HCT116 (cell line): ENCODE data around the gene DNAJC10. TPM values are rescaled to one million over a fixed set of nuclear protein-coding genes. Genes with fewer than 3 reads are reported as not detected.

Experiments used
- ATAC-seq: fragments of 200-7000 bp; cut with Tn5 transposase; 2 replicates; pipeline ENCODE4 v1.9.1; 2020; ENCODE audit warnings: mild to moderate bottlenecking, moderate library complexity
- BruUV-seq: library from RNA; stranded (reverse); fragments of 400-500 nt; replicated peaks from 2 replicates; lab custom pipeline; 2021; lab: Mats Ljungman, UMichigan
- CTCF ChIA-PET: fragments of 300-600 bp; sonication (Branson Sonifier 250); formaldehyde crosslinking; loops from one replicate; lab custom pipeline; 2021; ENCODE audit warnings: antibody characterized with exemption; lab: Charles Lee
- POLR2A ChIA-PET: fragments of 300-600, 350-600 bp; sonication (Branson Sonifier 250); formaldehyde crosslinking; loops from one replicate; lab custom pipeline; 2021; ENCODE audit warnings: antibody characterized with exemption; lab: Charles Lee
- RAD21 ChIA-PET, 2 experiments: fragments of 300-600 bp; sonication (Branson Sonifier 250); formaldehyde crosslinking; loops; one replicate each; lab custom pipeline; 2023; ENCODE audit warnings: low total read pairs in 2 of 2; ENCODE audit not compliant: uncharacterized antibody in 2 of 2, unreplicated experiment in 2 of 2, low non-redundant PET in 1 of 2; lab: Charles Lee
- DNase-seq: peaks from one replicate; pipeline ENCODE4 v3.0.0-alpha.2; 2010; ENCODE audit warnings: low read depth, low spot score
- H2AFZ ChIP-seq: fragments of 200-600 bp; shearing (Covaris generic), sonication (generic); 2 replicates; pipeline ENCODE4 v1.6.1; 2017; ENCODE audit warnings: low read depth, mixed run types, mixed read lengths, antibody characterized with exemption, low read length; ENCODE audit not compliant: poor library complexity, severe bottlenecking
- H3K27ac ChIP-seq: 2 replicates; pipeline ENCODE4 v1.5.1; 2012; ENCODE audit warnings: low read depth, low read length
- H3K27me3 ChIP-seq: fragments of 200-600 bp; sonication (generic); 2 replicates; pipeline ENCODE4 v1.6.1; 2016; ENCODE audit warnings: mixed run types, low read length, mixed read lengths; ENCODE audit not compliant: insufficient read depth
- H3K36me3 ChIP-seq, 2 experiments: fragments of 200-500 bp in 1 of 2; fragments of 200-600 bp in 1 of 2; sonication (Bioruptor generic) in 1 of 2; sonication (generic) in 1 of 2; 2 replicates each; pipeline versions ENCODE4 v1.5.1 to v1.6.1; 2014 to 2016; ENCODE audit warnings: low read length in 2 of 2, inconsistent platforms in 1 of 2, mixed read lengths in 1 of 2, mixed run types in 1 of 2; ENCODE audit not compliant: insufficient read depth in 2 of 2, control insufficient read depth in 1 of 2
- H3K4me1 ChIP-seq, 2 experiments: fragments of 200-600 bp in 1 of 2; sonication (generic) in 1 of 2; 2 replicates each; pipeline versions ENCODE4 v1.5.1 to v1.6.1; 2012 to 2017; ENCODE audit warnings: low read length in 2 of 2, inconsistent platforms in 1 of 2, mild to moderate bottlenecking in 1 of 2, mixed read lengths in 1 of 2, mixed run types in 1 of 2, moderate library complexity in 1 of 2; ENCODE audit not compliant: insufficient read depth in 2 of 2, control insufficient read depth in 1 of 2
- H3K4me2 ChIP-seq: fragments of 200-600 bp; sonication (generic); 2 replicates; pipeline ENCODE4 v1.6.1; 2017; ENCODE audit warnings: mixed run types, low read length, mixed read lengths
- H3K4me3 ChIP-seq, 2 experiments: fragments of 200-600 bp in 1 of 2; sonication (generic) in 1 of 2; replicated peaks in 1 of 2; 2 replicates each; pipeline ENCODE4 v1.5.1; 2011 to 2016; ENCODE audit warnings: low read length in 2 of 2, control low read depth in 1 of 2, low read depth in 1 of 2, mild to moderate bottlenecking in 1 of 2, mixed read lengths in 1 of 2, mixed run types in 1 of 2
- H3K79me2 ChIP-seq: fragments of 200-600 bp; sonication (generic); 2 replicates; pipeline ENCODE4 v1.6.1; 2017; ENCODE audit warnings: mild to moderate bottlenecking, mixed run types, low read length, moderate library complexity, mixed read lengths; ENCODE audit not compliant: insufficient read depth
- H3K9ac ChIP-seq: fragments of 200-600 bp; sonication (generic); 2 replicates; pipeline ENCODE4 v1.6.1; 2016; ENCODE audit warnings: low read length, mixed read lengths
- H3K9me2 ChIP-seq: fragments of 200-600 bp; sonication (generic), shearing (Covaris generic); 2 replicates; pipeline ENCODE4 v1.6.1; 2017; ENCODE audit warnings: mixed run types, mild to moderate bottlenecking, moderate library complexity; ENCODE audit not compliant: insufficient read depth
- H3K9me3 ChIP-seq, 2 experiments: fragments of 200-500 bp in 1 of 2; fragments of 200-600 bp in 1 of 2; sonication (Bioruptor generic) in 1 of 2; sonication (generic) in 1 of 2; 2 replicates each; pipeline ENCODE4 v1.6.1; 2014 to 2017; ENCODE audit warnings: low read length in 2 of 2, mixed read lengths in 2 of 2, inconsistent platforms in 1 of 2, low read depth in 1 of 2, mild to moderate bottlenecking in 1 of 2, mixed run types in 1 of 2, moderate library complexity in 1 of 2; ENCODE audit not compliant: control insufficient read depth in 1 of 2, insufficient read depth in 1 of 2
- H4K20me1 ChIP-seq: fragments of 200-600 bp; sonication (generic), shearing (Covaris generic); 2 replicates; pipeline ENCODE4 v1.6.1; 2017; ENCODE audit warnings: mixed run types, mild to moderate bottlenecking, moderate library complexity; ENCODE audit not compliant: insufficient read depth
- EGR1 ChIP-seq: IDR thresholded peaks from 2 replicates; pipeline ENCODE4 v1.6.1; 2012; ENCODE audit warnings: low read depth
- ELF1 ChIP-seq: IDR thresholded peaks from 2 replicates; pipeline ENCODE4 v1.6.1; 2012; ENCODE audit warnings: low read depth, borderline replicate concordance
- EZH2 ChIP-seq: fragments of 200-600 bp; sonication (generic); IDR thresholded peaks from 2 replicates; pipeline ENCODE4 v1.6.1; 2017; ENCODE audit warnings: antibody characterized with exemption, mixed run types
- EZH2phosphoT487 ChIP-seq: fragments of 200-600 bp; IDR thresholded peaks from 2 replicates; pipeline ENCODE4 v1.6.1; 2018; ENCODE audit warnings: antibody characterized with exemption, borderline replicate concordance
- POLR2A ChIP-seq: IDR thresholded peaks from 2 replicates; pipeline ENCODE4 v1.7.0; 2011; ENCODE audit warnings: borderline replicate concordance; ENCODE audit not compliant: insufficient read depth, insufficient read length; ENCODE audit errors: extremely low read depth
- SP1 ChIP-seq: IDR thresholded peaks from 2 replicates; pipeline ENCODE4 v1.6.1; 2012; ENCODE audit warnings: low read depth
- TCF7L2 ChIP-seq: IDR thresholded peaks from 2 replicates; pipeline ENCODE4 v1.7.0; 2011; ENCODE audit warnings: borderline replicate concordance, inconsistent platforms; ENCODE audit not compliant: insufficient read depth, insufficient read length; ENCODE audit errors: extremely low read depth
- intact Hi-C: fragments of 100-400 bp; cut with micrococcal nuclease; formaldehyde crosslinking; loops from 2 replicates; pipeline ENCODE4 v1.10.0; 2022
- total RNA-seq: library from RNA; stranded (reverse); gene quantifications from one replicate; pipeline ENCODE4 v1.2.1, GENCODE V29; 2021; ENCODE audit not compliant: unreplicated experiment
- TF ChIP-seq, protein P1 (sequence below): IDR thresholded peaks from 2 replicates; pipeline ENCODE4 v1.6.1; 2011; ENCODE audit warnings: mild to moderate bottlenecking, low read length, moderate library complexity; ENCODE audit not compliant: insufficient replicate concordance; ENCODE audit errors: extremely low read depth

Gene DNAJC10
- total RNA-seq, 1 experiment from 2014 or later, result 80.4 TPM

GRCh38 chr2:182831101-182831500 is 115.0 kb downstream of the DNAJC10 start:
- intact Hi-C loops, result no loop called here
- Histone ChIP-seq H3K9me2 (no peaks in the 10 kb centered on the region), H3K27me3 (no peaks in the 10 kb centered on the region), H3K27ac (no peak overlapping the region), H3K4me2 (no peak overlapping the region), H3K9ac (no peak overlapping the region), H3K9me3 (no peaks in the 10 kb centered on the region), H3K4me3 (no peak overlapping the region), H3K79me2 (no peaks in the 10 kb centered on the region), H2AFZ (no peak overlapping the region), H3K36me3 (no peaks in the 10 kb centered on the region), H3K4me1 (no peaks in the 10 kb centered on the region), H4K20me1 (no peaks in the 10 kb centered on the region)
- BruUV-seq, result no TSS peak
- ChIA-PET RAD21 (no interaction called here), POLR2A (no interaction called here), CTCF (no interaction called here)
- TF ChIP-seq ELF1, result no peak
- TF ChIP-seq EZH2phosphoT487, result no peak
- TF ChIP-seq SP1, result no peak
- no peak for TF ChIP-seq POLR2A
- ATAC-seq (no peak), DNase-seq (no peak)

GRCh38 chr2:182831921-182832320 is 115.9 kb downstream of the DNAJC10 start:
- Histone ChIP-seq H3K27ac (no peak overlapping the region), H3K4me3 (no peak overlapping the region), H3K79me2 (no peaks in the 10 kb centered on the region), H3K4me2 (no peak overlapping the region), H4K20me1 (no peaks in the 10 kb centered on the region), H3K9ac (no peak overlapping the region), H3K36me3 (no peaks in the 10 kb centered on the region), H2AFZ (no peak overlapping the region), H3K27me3 (no peaks in the 10 kb centered on the region), H3K4me1 (no peaks in the 10 kb centered on the region), H3K9me2 (no peaks in the 10 kb centered on the region), H3K9me3 (no peaks in the 10 kb centered on the region)
- no TSS peak for BruUV-seq
- intact Hi-C loops, result no loop called here
- ATAC-seq (no peak), DNase-seq (no peak)
- ChIA-PET POLR2A (no interaction called here), RAD21 (no interaction called here), CTCF (no interaction called here)
- TF ChIP-seq ELF1 (no peak), EGR1 (no peak), EZH2 (no peak), TCF7L2 (no peak), EZH2phosphoT487 (no peak)
- TF ChIP-seq, protein P1, sequence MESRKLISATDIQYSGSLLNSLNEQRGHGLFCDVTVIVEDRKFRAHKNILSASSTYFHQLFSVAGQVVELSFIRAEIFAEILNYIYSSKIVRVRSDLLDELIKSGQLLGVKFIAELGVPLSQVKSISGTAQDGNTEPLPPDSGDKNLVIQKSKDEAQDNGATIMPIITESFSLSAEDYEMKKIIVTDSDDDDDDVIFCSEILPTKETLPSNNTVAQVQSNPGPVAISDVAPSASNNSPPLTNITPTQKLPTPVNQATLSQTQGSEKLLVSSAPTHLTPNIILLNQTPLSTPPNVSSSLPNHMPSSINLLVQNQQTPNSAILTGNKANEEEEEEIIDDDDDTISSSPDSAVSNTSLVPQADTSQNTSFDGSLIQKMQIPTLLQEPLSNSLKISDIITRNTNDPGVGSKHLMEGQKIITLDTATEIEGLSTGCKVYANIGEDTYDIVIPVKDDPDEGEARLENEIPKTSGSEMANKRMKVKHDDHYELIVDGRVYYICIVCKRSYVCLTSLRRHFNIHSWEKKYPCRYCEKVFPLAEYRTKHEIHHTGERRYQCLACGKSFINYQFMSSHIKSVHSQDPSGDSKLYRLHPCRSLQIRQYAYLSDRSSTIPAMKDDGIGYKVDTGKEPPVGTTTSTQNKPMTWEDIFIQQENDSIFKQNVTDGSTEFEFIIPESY, result no peak
